ENCODE results near the gene NOD1. TPM values are rescaled to one million over a fixed set of nuclear protein-coding genes. Genes with fewer than 3 reads are reported as not detected.
A peak's percentile ranks its signal among the peaks of the same experiment; 100 is the strongest.

The NOD1 gene
- total RNA-seq, 1 donor from 2014 or later: 4.2 TPM

GRCh38 chr7:30434140-30434799 lies 44.3 kb downstream of the NOD1 start:
- TF ChIP-seq CTCF (IDR thresholded peaks at IDR 0.05; ENCODE audit: insufficient read depth, low read length, severe bottlenecking): no peak

GRCh38 chr7:30433506-30433905 lies 45.1 kb downstream of the NOD1 start:
- no peak for FAIRE-seq
- DNase-seq (ENCODE audit: low read depth): no peak
- Histone ChIP-seq H3K27me3 (ENCODE audit: control insufficient read depth, insufficient read depth, low read length) (no peaks in the 10 kb centered on the region), H3K4me3 (ENCODE audit: low read depth, low read length) (no peak overlapping the region), H3K36me3 (ENCODE audit: control insufficient read depth, insufficient read depth, low read length) (peaks cover 17% of the 10 kb centered on the region)
- no peak for TF ChIP-seq CTCF (IDR thresholded peaks at IDR 0.05; ENCODE audit: insufficient read depth, low read length, severe bottlenecking)

More at GRCh38 chr7:30434140-30434799, 44.3 kb downstream of the NOD1 start:
- H3K36me3 ChIP-seq (ENCODE audit: control insufficient read depth, insufficient read depth, low read length): peaks cover 13% of the 10 kb centered on the region
- FAIRE-seq: no peak
- no peak overlapping the region for H3K4me3 ChIP-seq (ENCODE audit: low read depth, low read length)
- no peaks in the 10 kb centered on the region for H3K27me3 ChIP-seq (ENCODE audit: control insufficient read depth, insufficient read depth, low read length)
- no peak for DNase-seq (ENCODE audit: low read depth)

GRCh38 chr7:30433082-30433481 lies 45.5 kb downstream of the NOD1 start:
- no peak overlapping the region for H3K4me3 ChIP-seq (ENCODE audit: low read depth, low read length)
- no peaks in the 10 kb centered on the region for H3K27me3 ChIP-seq (ENCODE audit: control insufficient read depth, insufficient read depth, low read length)
- peaks cover 15% of the 10 kb centered on the region for H3K36me3 ChIP-seq (ENCODE audit: control insufficient read depth, insufficient read depth, low read length)
- no peak for TF ChIP-seq CTCF (IDR thresholded peaks at IDR 0.05; ENCODE audit: insufficient read depth, low read length, severe bottlenecking)
- DNase-seq (ENCODE audit: low read depth) (no peak), FAIRE-seq (no peak)

- FAIRE-seq: no peak
Observed at GRCh38 chr7:30430777-30431176, 47.8 kb downstream of the NOD1 start.

GRCh38 chr7:30430276-30430675 lies 48.3 kb downstream of the NOD1 start:
- FAIRE-seq (no peak), DNase-seq (ENCODE audit: low read depth) (peak; percentile 67)
- no peak for TF ChIP-seq CTCF (IDR thresholded peaks at IDR 0.05; ENCODE audit: insufficient read depth, low read length, severe bottlenecking)
- H3K36me3 ChIP-seq (ENCODE audit: control insufficient read depth, insufficient read depth, low read length): peaks cover 6% of the 10 kb centered on the region
- no peak overlapping the region for H3K4me3 ChIP-seq (ENCODE audit: low read depth, low read length)
- no peaks in the 10 kb centered on the region for H3K27me3 ChIP-seq (ENCODE audit: control insufficient read depth, insufficient read depth, low read length)

More at GRCh38 chr7:30430777-30431176, 47.8 kb downstream of the NOD1 start:
- Histone ChIP-seq H3K4me3 (ENCODE audit: low read depth, low read length) (no peak overlapping the region), H3K36me3 (ENCODE audit: control insufficient read depth, insufficient read depth, low read length) (peaks cover 6% of the 10 kb centered on the region), H3K27me3 (ENCODE audit: control insufficient read depth, insufficient read depth, low read length) (no peaks in the 10 kb centered on the region)
- no peak for TF ChIP-seq CTCF (IDR thresholded peaks at IDR 0.05; ENCODE audit: insufficient read depth, low read length, severe bottlenecking)
- no peak for DNase-seq (ENCODE audit: low read depth)

GRCh38 chr7:30429156-30429530 lies 49.4 kb downstream of the NOD1 start:
- Histone ChIP-seq H3K27me3 (ENCODE audit: control insufficient read depth, insufficient read depth, low read length) (no peaks in the 10 kb centered on the region), H3K36me3 (ENCODE audit: control insufficient read depth, insufficient read depth, low read length) (peaks cover 6% of the 10 kb centered on the region), H3K4me3 (ENCODE audit: low read depth, low read length) (no peak overlapping the region)
- FAIRE-seq (no peak), DNase-seq (ENCODE audit: low read depth) (no peak)
- TF ChIP-seq CTCF (IDR thresholded peaks at IDR 0.05; ENCODE audit: insufficient read depth, low read length, severe bottlenecking): no peak

All from bronchial epithelial cell (primary cell).